ENCODE measurements around the gene DVL3. TPM values are rescaled to one million over a fixed set of nuclear protein-coding genes. Genes with fewer than 3 reads are reported as not detected.

DVL3 gene
- total and polyA plus RNA-seq, 10 of the 15 experiments (the other 5 are each of a cell fraction or from before 2014, with no cell fraction given), result 2.2 to 39.7 (median 14.5) TPM

DNA sequence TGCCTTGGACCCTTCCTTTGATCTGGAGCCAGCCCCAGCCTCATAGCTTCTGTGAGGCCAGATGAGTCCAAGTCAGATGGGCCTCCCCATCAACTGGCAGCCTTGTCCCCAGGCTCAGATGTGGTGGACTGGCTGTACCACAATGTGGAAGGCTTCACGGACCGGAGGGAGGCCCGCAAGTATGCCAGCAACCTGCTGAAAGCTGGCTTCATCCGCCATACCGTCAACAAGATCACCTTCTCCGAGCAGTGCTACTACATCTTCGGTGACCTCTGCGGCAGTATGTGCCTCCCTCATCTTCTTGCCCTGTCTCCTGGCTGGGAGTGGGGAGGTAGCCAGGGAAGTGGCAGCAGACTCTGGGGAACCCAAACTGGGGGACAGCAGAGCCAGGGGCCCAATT lies 12.6 kb downstream of the DVL3 start:
- Histone ChIP-seq H4K20me1 (ENCODE audit: control insufficient read depth, insufficient read depth) (no peaks in the 10 kb centered on the region), H3K4me1 (ENCODE audit: control insufficient read depth, insufficient read depth, low read length) (no peaks in the 10 kb centered on the region), H3K9ac (ENCODE audit: control insufficient read depth, insufficient read depth, low read length) (no peak overlapping the region), H3K9me3 (replicated peaks; ENCODE audit: control insufficient read depth, insufficient read depth, low read length) (no peaks in the 10 kb centered on the region), H3K36me3 (ENCODE audit: control insufficient read depth in 2 of 2, insufficient read depth in 2 of 2, low read length in 1 of 2) (peaks cover 8 to 17% of the 10 kb centered on the region in 2 experiments; a peak in 3 of 4 replicates), H3K79me2 (ENCODE audit: control insufficient read depth, insufficient read depth, low read length) (no peaks in the 10 kb centered on the region), H3K4me3 (no peak overlapping the region), H3K27me3 (replicated peaks in 1 of 2; ENCODE audit: control insufficient read depth in 2 of 2, insufficient read depth in 2 of 2, low read length in 1 of 2) (no peaks in the 10 kb centered on the region), H3K4me2 (ENCODE audit: control insufficient read depth, insufficient read depth) (no peak overlapping the region), H2AFZ (ENCODE audit: control insufficient read depth, low read depth, low read length) (no peak overlapping the region), H3K27ac (ENCODE audit: control insufficient read depth, insufficient read depth) (no peak overlapping the region)
- ChIA-PET RAD21 (ENCODE audit: unreplicated experiment) (interaction anchor here (1.5 kb wide), 1 partner anchor 12 kb away, joined by 3 read pairs; no protein-coding TSS in a partner anchor), POLR2A (no interaction called here), SMC1A (ENCODE audit: uncharacterized antibody, unreplicated experiment) (no interaction called here), CTCF (no interaction called here)
- no TSS peak for BruUV-seq (replicated peaks)
- in situ Hi-C loops (cut with MboI), result no loop called here
- WGBS (ENCODE audit: insufficient coverage, insufficient replicate concordance, low lambda C conversion rate, missing lambda C conversion rate), result 95% methylated on average over 8 of the region's 8 CpGs
- TF ChIP-seq ZBED1 (IDR thresholded peaks at IDR 0.05; ENCODE audit: borderline replicate concordance) (no peak), SMAD1 (IDR thresholded peaks at IDR 0.05; ENCODE audit: low read depth, partially characterized antibody) (no peak), FOXK2 (IDR thresholded peaks at IDR 0.05) (no peak), TCF3 (IDR thresholded peaks at IDR 0.05; ENCODE audit: borderline replicate concordance, insufficient read depth, low read depth, low read length) (no peak), NR2F1 (conservative IDR thresholded peaks at IDR 0.05) (no peak), YBX1 (IDR thresholded peaks at IDR 0.05) (no peak), TBL1XR1 (IDR thresholded peaks at IDR 0.05; ENCODE audit: low read depth, low read length) (no peak), IRF4 (IDR thresholded peaks at IDR 0.05; ENCODE audit: low read depth, low read length) (no peak), YY1 (IDR thresholded peaks at IDR 0.05; ENCODE audit: low read depth, low read length) (no peak), SREBF2 (IDR thresholded peaks at IDR 0.05; ENCODE audit: low read length) (no peak), NR2C2 (IDR thresholded peaks at IDR 0.05; ENCODE audit: borderline replicate concordance, control insufficient read depth, insufficient read length, low read depth) (no peak), CHD4 (IDR thresholded peaks at IDR 0.05) (no peak)
- TF ChIP-seq, protein P1, sequence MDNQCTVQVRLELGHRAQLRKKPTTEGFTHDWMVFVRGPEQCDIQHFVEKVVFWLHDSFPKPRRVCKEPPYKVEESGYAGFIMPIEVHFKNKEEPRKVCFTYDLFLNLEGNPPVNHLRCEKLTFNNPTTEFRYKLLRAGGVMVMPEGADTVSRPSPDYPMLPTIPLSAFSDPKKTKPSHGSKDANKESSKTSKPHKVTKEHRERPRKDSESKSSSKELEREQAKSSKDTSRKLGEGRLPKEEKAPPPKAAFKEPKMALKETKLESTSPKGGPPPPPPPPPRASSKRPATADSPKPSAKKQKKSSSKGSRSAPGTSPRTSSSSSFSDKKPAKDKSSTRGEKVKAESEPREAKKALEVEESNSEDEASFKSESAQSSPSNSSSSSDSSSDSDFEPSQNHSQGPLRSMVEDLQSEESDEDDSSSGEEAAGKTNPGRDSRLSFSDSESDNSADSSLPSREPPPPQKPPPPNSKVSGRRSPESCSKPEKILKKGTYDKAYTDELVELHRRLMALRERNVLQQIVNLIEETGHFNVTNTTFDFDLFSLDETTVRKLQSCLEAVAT (IDR thresholded peaks at IDR 0.05), result no peak
- TF ChIP-seq, protein P2, sequence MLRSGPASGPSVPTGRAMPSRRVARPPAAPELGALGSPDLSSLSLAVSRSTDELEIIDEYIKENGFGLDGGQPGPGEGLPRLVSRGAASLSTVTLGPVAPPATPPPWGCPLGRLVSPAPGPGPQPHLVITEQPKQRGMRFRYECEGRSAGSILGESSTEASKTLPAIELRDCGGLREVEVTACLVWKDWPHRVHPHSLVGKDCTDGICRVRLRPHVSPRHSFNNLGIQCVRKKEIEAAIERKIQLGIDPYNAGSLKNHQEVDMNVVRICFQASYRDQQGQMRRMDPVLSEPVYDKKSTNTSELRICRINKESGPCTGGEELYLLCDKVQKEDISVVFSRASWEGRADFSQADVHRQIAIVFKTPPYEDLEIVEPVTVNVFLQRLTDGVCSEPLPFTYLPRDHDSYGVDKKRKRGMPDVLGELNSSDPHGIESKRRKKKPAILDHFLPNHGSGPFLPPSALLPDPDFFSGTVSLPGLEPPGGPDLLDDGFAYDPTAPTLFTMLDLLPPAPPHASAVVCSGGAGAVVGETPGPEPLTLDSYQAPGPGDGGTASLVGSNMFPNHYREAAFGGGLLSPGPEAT (IDR thresholded peaks at IDR 0.05; ENCODE audit: low read depth), result no peak
- TF ChIP-seq, protein P3, sequence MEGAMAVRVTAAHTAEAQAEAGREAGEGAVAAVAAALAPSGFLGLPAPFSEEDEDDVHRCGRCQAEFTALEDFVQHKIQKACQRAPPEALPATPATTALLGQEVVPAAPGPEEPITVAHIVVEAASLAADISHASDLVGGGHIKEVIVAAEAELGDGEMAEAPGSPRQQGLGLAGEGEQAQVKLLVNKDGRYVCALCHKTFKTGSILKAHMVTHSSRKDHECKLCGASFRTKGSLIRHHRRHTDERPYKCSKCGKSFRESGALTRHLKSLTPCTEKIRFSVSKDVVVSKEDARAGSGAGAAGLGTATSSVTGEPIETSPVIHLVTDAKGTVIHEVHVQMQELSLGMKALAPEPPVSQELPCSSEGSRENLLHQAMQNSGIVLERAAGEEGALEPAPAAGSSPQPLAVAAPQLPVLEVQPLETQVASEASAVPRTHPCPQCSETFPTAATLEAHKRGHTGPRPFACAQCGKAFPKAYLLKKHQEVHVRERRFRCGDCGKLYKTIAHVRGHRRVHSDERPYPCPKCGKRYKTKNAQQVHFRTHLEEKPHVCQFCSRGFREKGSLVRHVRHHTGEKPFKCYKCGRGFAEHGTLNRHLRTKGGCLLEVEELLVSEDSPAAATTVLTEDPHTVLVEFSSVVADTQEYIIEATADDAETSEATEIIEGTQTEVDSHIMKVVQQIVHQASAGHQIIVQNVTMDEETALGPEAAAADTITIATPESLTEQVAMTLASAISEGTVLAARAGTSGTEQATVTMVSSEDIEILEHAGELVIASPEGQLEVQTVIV (IDR thresholded peaks at IDR 0.05; ENCODE audit: borderline replicate concordance, partially characterized antibody), result no peak
- no peak for DNase-seq (ENCODE audit: low read depth, low spot score)
- intact Hi-C loops (cut with micrococcal nuclease; ENCODE audit: unreplicated experiment), result no loop called here
- no peak for FAIRE-seq
- no peak for ATAC-seq
